Sigmoid colon (tissue), 4 donors: ENCODE data around the gene PTGES2.

Experiments
- CTCF ChIP-seq, 4 experiments: fragments of 450-650 bp in 3 of 4; fragments of 200-600 bp in 1 of 4; IDR thresholded peaks; one replicate each; pipeline ENCODE4 v1.5.1; 2016 to 2019; ENCODE audit warnings: antibody characterized with exemption in 4 of 4, mild to moderate bottlenecking in 3 of 4, moderate library complexity in 2 of 4
- EP300 ChIP-seq, 4 donors: sonication (generic); formaldehyde crosslinking; IDR thresholded peaks; one replicate each; pipeline ENCODE4 v1.6.1; 2017; ENCODE audit warnings: antibody characterized with exemption in 4 of 4
- POLR2A ChIP-seq, 2 donors: fragments of 450-650 bp; IDR thresholded peaks; one replicate each; pipeline ENCODE4 v1.6.1; 2016; ENCODE audit warnings: antibody characterized with exemption in 2 of 2, mild to moderate bottlenecking in 2 of 2, moderate library complexity in 2 of 2
- POLR2AphosphoS5 ChIP-seq, 4 donors: sonication (generic); formaldehyde crosslinking; IDR thresholded peaks; one replicate each; pipeline ENCODE4 v1.6.1; 2017; ENCODE audit warnings: antibody characterized with exemption in 4 of 4

GRCh38 chr9:128094950-128095544, 32.5 kb downstream of the PTGES2 start:
- TF ChIP-seq CTCF (IDR thresholded peaks at IDR 0.05) = no peak
- TF ChIP-seq EP300 (IDR thresholded peaks at IDR 0.05) = no peak
- TF ChIP-seq POLR2AphosphoS5 (IDR thresholded peaks at IDR 0.05) = no peak
- TF ChIP-seq POLR2A (IDR thresholded peaks at IDR 0.05) = no peak
